ENCODE measurements around the gene CADM3. TPM values are rescaled to one million over a fixed set of nuclear protein-coding genes. Genes with fewer than 3 reads are reported as not detected.

Gene CADM3
- total RNA-seq, 1 donor from 2014 or later = 6.9 TPM

DNA sequence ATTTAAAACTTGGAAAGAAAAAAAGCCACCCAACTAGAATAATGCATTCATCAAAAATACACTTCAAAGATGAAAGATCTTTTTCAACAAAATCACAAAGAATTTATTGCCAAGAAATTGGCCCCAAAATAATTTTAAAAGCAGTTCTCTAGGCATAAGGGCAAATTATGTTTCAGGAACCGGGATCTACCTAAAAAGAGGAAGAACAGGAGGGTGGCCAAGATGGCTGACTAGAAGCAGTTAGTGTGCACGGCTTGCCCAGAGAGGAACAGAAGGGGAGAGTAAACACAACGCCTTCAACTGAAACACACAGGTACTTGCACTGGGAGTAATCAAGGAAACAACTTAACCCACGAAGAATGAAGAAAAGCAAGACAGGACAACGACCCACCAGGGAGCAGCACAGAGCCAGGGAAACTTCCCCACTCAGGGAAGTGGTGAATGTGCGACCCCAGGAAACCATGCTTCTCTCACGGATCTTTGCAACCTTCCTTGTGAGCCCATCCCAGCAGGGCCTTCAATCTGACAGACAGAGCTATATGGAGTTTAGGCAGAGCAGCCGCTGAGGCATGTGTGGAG lies 79.3 kb downstream of the CADM3 start:
- Histone ChIP-seq H3K4me2 (no peak overlapping the region), H3K36me3 (no peaks in the 10 kb centered on the region), H3K4me1 (no peaks in the 10 kb centered on the region), H4K20me1 (ENCODE audit: low read depth) (no peaks in the 10 kb centered on the region), H3K79me2 (ENCODE audit: low read depth) (no peaks in the 10 kb centered on the region), H3K27ac (no peak overlapping the region), H3K9ac (no peak overlapping the region), H3F3A (ENCODE audit: low read depth) (no peaks in the 10 kb centered on the region), H2AFZ (replicated peaks) (no peak overlapping the region), H3K9me3 (ENCODE audit: low read depth) (peaks cover 5% of the 10 kb centered on the region), H3K4me3 (no peak overlapping the region), H3K27me3 (no peaks in the 10 kb centered on the region)
- TF ChIP-seq, protein P1, sequence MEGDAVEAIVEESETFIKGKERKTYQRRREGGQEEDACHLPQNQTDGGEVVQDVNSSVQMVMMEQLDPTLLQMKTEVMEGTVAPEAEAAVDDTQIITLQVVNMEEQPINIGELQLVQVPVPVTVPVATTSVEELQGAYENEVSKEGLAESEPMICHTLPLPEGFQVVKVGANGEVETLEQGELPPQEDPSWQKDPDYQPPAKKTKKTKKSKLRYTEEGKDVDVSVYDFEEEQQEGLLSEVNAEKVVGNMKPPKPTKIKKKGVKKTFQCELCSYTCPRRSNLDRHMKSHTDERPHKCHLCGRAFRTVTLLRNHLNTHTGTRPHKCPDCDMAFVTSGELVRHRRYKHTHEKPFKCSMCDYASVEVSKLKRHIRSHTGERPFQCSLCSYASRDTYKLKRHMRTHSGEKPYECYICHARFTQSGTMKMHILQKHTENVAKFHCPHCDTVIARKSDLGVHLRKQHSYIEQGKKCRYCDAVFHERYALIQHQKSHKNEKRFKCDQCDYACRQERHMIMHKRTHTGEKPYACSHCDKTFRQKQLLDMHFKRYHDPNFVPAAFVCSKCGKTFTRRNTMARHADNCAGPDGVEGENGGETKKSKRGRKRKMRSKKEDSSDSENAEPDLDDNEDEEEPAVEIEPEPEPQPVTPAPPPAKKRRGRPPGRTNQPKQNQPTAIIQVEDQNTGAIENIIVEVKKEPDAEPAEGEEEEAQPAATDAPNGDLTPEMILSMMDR (IDR thresholded peaks at IDR 0.05) = no peak
- TF ChIP-seq EZH2phosphoT487 (IDR thresholded peaks at IDR 0.05) = no peak
- no peak for TF ChIP-seq EZH2 (IDR thresholded peaks at IDR 0.05)
- no peak overlapping the region for H3K4me3 Mint-ChIP-seq
- no peaks in the 10 kb centered on the region for H3K9me3 Mint-ChIP-seq
- no peaks in the 10 kb centered on the region for H3K4me1 Mint-ChIP-seq
- H3K27me3 Mint-ChIP-seq (ENCODE audit: insufficient read depth, low read depth) = peaks cover 5% of the 10 kb centered on the region
- no peak for DNase-seq (ENCODE audit: low spot score)
- H3K27ac Mint-ChIP-seq = no peak overlapping the region
- H3K36me3 Mint-ChIP-seq = no peaks in the 10 kb centered on the region

Small RNA genes within 50 kb of the gene (small RNA-seq; reads per million reads assigned to genes)
- not detected for gene RNA5SP60

Other genes starting within 250 kb of the CADM3 start
- gene PYHIN1, start 240.1 kb upstream of the CADM3 start, total RNA-seq (ENCODE audit: low replicate concordance) = not detected in 2 replicates
- gene IFI16, start 161.7 kb upstream of the CADM3 start, total RNA-seq (ENCODE audit: low replicate concordance) = 4.0 and 5.4 TPM in 2 replicates
- gene AIM2, start 94.8 kb upstream of the CADM3 start, total RNA-seq (ENCODE audit: low replicate concordance) = 2.9 and 3.4 TPM in 2 replicates
- gene ACKR1, start 33.3 kb downstream of the CADM3 start, total RNA-seq (ENCODE audit: low replicate concordance) = 0.74 TPM in 1 of 2 replicates, not detected in the other
- gene FCER1A, start 130.7 kb downstream of the CADM3 start, total RNA-seq (ENCODE audit: low replicate concordance) = not detected in 2 replicates

Measured in neural progenitor cell (in vitro differentiated cells).